Upper lobe of right lung (tissue), 1 donor: ENCODE data around the gene MGME1. TPM values are rescaled to one million over a fixed set of nuclear protein-coding genes. Genes with fewer than 3 reads are reported as not detected.

Source experiments
- ATAC-seq: fragments of 200-7000 bp; cut with Tn5 transposase; one replicate; pipeline ENCODE4 v1.9.1; 2020; ENCODE audit warnings: mild to moderate bottlenecking, moderate library complexity
- DNase-seq: peaks from one replicate; pipeline ENCODE4 v3.0.0-alpha.2; 2020
- H3K27ac ChIP-seq: fragments of 200-600 bp; one replicate; pipeline ENCODE4 v1.8.0; 2022
- H3K27me3 ChIP-seq: fragments of 200-600 bp; one replicate; pipeline ENCODE4 v1.8.0; 2022; ENCODE audit warnings: mild to moderate bottlenecking
- H3K36me3 ChIP-seq: fragments of 200-600 bp; one replicate; pipeline ENCODE4 v1.8.0; 2022
- H3K4me1 ChIP-seq: fragments of 200-600 bp; one replicate; pipeline ENCODE4 v1.8.0; 2022
- H3K4me3 ChIP-seq: fragments of 200-600 bp; one replicate; pipeline ENCODE4 v1.8.0; 2022; ENCODE audit warnings: mild to moderate bottlenecking
- H3K9me3 ChIP-seq: fragments of 200-600 bp; one replicate; pipeline ENCODE4 v1.8.0; 2022
- CTCF ChIP-seq: fragments of 200-600 bp; IDR thresholded peaks from one replicate; pipeline ENCODE4 v1.8.0; 2022; ENCODE audit warnings: antibody characterized with exemption
- intact Hi-C: fragments of 100-400 bp; cut with DNase I; formaldehyde crosslinking; loops from one replicate; pipeline ENCODE4 v1.11.0; 2022
- total RNA-seq: library from RNA; stranded (reverse); fragmentation: NEBNext Ultra II Directional; extraction: Animal tissue kit (Norgen Biotek cat#: 25700); gene quantifications from one replicate; pipeline ENCODE4 v1.2.1, GENCODE V29; 2021
- donor health status: DM: no; HTN: yes; CAD: no; lungs with severe emphysema.

MGME1 gene
- total RNA-seq, 1 donor from 2014 or later = 10.2 TPM

DNA sequence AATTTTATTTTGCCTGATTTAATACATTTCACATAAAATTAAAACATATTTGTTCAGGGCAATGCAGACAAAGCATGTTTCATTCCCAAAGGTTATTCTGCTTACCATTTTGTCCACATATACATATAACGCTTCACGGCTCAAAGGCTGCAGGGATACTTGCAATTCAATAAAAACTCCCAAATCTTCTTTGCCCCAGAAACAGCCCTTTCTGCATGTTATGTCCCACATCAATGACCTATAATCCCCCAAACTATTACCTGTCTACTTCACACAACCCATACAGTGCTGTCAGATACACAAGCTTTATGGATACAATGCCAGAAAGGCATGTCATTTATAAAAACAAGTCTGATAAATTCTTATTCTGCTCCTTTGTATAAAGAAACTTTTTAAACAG, 20.4 kb upstream of the MGME1 start:
- no peak for ATAC-seq
- TF ChIP-seq CTCF = no peak
- H3K9me3 ChIP-seq = no peaks in the 10 kb centered on the region
- H3K36me3 ChIP-seq = peaks cover 98% of the 10 kb centered on the region
- no peak overlapping the region for H3K27ac ChIP-seq
- H3K27me3 ChIP-seq = no peaks in the 10 kb centered on the region
- DNase-seq = no peak
- H3K4me3 ChIP-seq = no peak overlapping the region
- H3K4me1 ChIP-seq = no peaks in the 10 kb centered on the region
- intact Hi-C loops = no loop called here

GRCh38 chr20:17949899-17950298, 18.9 kb upstream of the MGME1 start:
- DNase-seq (no peak), ATAC-seq (no peak)
- H3K4me1 ChIP-seq = no peaks in the 10 kb centered on the region
- H3K9me3 ChIP-seq = no peaks in the 10 kb centered on the region
- TF ChIP-seq CTCF = no peak
- intact Hi-C loops = no loop called here
- no peak overlapping the region for H3K4me3 ChIP-seq
- no peaks in the 10 kb centered on the region for H3K27me3 ChIP-seq
- H3K36me3 ChIP-seq = peaks cover 99% of the 10 kb centered on the region
- no peak overlapping the region for H3K27ac ChIP-seq

DNA sequence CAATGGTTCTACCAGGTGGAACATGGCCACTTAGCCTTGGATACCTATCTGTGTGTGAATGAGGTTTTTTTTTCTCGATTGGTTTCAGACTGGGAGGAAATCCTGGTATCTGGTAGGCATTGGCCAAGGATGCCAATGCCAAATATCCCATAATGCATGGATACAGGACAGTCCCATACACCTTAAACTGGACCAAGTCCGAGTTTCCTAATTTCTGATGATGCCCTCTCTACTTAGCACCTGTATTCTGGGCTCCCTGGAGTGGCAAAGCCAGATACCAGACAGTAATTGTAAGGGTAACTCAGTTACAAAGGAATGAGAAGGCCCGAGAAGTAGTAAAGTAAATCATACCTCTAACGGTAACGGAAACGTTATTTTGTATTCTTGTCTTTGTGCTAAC, 18.1 kb upstream of the MGME1 start:
- peaks cover 98% of the 10 kb centered on the region for H3K36me3 ChIP-seq
- H3K4me1 ChIP-seq = peaks cover 4% of the 10 kb centered on the region
- no peak overlapping the region for H3K4me3 ChIP-seq
- no peaks in the 10 kb centered on the region for H3K9me3 ChIP-seq
- no peak for ATAC-seq
- intact Hi-C loops = no loop called here
- no peak for TF ChIP-seq CTCF
- no peak overlapping the region for H3K27ac ChIP-seq
- no peaks in the 10 kb centered on the region for H3K27me3 ChIP-seq
- no peak for DNase-seq

GRCh38 chr20:17951323-17951722, 17.5 kb upstream of the MGME1 start:
- ATAC-seq = no peak
- Histone ChIP-seq H3K4me3 (no peak overlapping the region), H3K9me3 (no peaks in the 10 kb centered on the region), H3K36me3 (peaks cover 91% of the 10 kb centered on the region), H3K4me1 (peaks cover 10% of the 10 kb centered on the region), H3K27ac (no peak overlapping the region), H3K27me3 (no peaks in the 10 kb centered on the region)
- DNase-seq = no peak
- no peak for TF ChIP-seq CTCF
- intact Hi-C loops = no loop called here

GRCh38 chr20:17952692-17953684, 15.8 kb upstream of the MGME1 start:
- intact Hi-C loops = no loop called here
- Histone ChIP-seq H3K4me1 (peaks cover 26% of the 10 kb centered on the region), H3K27ac (no peak overlapping the region), H3K36me3 (peaks cover 75% of the 10 kb centered on the region), H3K27me3 (no peaks in the 10 kb centered on the region), H3K9me3 (no peaks in the 10 kb centered on the region), H3K4me3 (no peak overlapping the region)
- DNase-seq (no peak), ATAC-seq (peak; percentile 68)
- no peak for TF ChIP-seq CTCF
